DMS153 (cell line): ENCODE results near the gene UBE2L6.

Experiments
- DNase-seq: peaks from one replicate; lab custom pipeline; 2025; lab: John Stamatoyannopoulos, UW

Gene UBE2L6

GRCh38 chr11:57530215-57530595 is 37.3 kb downstream of the UBE2L6 start:
- DNase-seq: no peak

DNA sequence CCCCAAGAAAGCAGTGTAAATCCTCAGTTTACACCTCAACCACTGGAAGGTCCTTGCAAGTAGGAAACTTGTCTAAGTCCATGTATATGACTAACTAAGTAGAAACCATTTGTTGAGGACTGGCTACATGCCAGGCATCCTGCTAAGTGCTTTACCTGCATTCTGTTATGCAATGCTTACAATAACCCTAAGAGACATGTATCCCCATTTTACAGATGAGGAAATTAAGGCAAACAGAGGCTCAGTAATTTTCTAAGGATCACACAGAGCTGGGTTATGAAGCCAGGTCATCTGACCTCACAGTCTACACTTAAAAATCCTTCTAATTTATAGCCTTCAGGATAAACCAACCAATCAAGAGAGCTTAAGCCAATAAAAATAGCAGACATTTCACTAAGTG is 38.5 kb downstream of the UBE2L6 start:
- no peak for DNase-seq

GRCh38 chr11:57527056-57527631 is 40.3 kb downstream of the UBE2L6 start:
- peak; percentile 40 for DNase-seq

- no peak for DNase-seq
These were observed 44.1 kb downstream of the UBE2L6 start for GRCh38 chr11:57523419-57523818.

- no peak for DNase-seq
These were observed 46.4 kb downstream of the UBE2L6 start for GRCh38 chr11:57521116-57521515.

DNA sequence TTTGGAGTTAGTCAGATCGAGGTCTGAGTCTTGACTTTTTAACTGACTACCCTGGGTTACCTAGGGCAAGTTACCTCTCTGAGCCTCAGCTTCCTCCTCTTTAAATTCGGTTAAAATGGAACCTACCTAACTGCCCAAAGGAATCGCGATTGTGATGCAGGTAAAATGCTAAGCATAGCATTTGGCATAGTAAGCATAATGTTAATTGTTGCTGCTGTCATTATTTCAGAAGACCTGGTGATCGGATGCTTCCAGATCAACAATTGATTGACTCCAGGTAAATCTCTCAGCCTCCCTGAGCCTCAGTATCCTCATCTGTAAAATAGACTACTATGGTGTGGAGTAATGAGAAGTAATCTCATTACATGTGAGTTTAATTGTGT is 51.4 kb downstream of the UBE2L6 start:
- no peak for DNase-seq

DNA sequence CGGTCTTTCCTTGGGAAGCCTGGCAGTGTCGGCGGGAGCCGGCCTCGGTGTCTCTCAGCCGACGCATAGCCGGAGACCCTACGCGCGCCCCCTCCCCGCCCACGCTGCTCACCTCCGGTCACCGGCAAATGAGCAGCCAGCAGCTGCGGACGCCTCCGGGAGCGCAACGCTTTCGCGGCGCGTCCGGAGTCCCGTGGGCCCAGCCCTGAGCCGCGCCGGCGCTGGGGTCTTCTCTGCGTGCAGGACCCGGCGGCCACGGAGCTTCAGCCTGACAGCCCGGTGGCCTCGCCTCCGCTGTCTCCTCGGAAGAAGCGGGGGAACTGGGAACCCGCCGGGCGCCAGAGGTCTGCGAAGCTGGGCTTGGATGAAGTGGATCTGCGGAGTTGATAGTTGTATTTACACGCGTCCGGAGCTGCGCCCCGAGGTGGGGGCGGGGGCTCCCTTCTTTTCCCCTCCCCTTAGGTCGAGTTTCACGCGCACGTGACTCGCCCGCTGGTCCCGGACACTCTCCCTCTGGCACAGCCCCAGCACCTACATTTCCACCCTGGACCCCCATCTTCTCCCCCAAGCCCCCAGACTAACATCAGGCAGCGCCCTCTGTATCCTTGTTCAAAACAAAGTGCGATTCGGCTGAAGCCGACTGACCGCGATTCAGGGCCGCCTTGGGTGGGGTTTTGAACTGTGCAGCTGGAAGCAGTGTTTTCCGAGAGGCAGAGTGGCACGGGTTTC is 52.0 kb downstream of the UBE2L6 start, which contains the start of gene SLC43A1:
Gene SLC43A1 (minus strand): TSS at position 371 of the 729 bp plus-strand sequence. CDS start 1,591 bp downstream, outside the sequence.
- no peak for DNase-seq

DNA sequence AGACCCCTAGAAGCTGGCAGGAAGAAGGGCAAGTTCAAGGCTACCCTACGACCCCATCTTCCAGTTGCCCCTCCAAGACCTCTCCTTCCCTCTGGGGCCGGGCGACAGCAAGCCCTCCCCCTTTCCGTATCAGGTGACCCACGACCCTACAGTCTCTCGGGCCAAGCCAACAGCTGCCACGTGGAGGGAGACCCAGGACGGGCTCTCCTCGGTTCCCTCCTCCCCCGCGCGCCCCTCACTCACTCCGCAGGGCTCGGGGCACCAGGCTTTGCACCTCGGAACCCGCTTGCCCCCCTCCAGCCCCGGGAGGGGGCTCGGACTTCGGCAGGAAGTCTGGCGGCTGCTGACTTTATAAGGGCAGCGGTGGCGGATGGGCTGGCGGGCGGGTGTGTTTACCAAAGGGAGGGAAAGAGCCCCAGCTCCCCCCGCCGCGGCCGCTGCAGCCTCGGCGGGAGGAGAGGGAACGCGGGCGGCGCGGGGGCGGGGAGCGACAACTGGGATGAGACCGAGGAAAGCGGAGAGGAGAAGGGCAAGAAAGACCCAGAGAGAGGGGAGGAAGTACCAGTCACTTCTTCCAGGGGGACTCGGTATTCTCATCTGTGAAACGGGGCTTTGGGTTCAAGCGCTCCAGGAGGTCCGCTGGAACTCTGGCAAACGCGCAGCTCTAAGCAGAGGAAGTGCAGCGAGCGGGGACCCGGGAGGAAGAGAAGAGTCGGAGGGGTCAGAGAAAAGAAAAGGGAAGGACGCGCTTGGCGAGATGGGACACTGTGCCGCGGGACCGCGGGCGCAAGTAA is 52.7 kb downstream of the UBE2L6 start:
- DNase-seq: no peak

- DNase-seq: no peak
These were observed 53.4 kb downstream of the UBE2L6 start for GRCh38 chr11:57513911-57514537.

- DNase-seq: no peak
These were observed 54.0 kb downstream of the UBE2L6 start for GRCh38 chr11:57513452-57513795.

DNA sequence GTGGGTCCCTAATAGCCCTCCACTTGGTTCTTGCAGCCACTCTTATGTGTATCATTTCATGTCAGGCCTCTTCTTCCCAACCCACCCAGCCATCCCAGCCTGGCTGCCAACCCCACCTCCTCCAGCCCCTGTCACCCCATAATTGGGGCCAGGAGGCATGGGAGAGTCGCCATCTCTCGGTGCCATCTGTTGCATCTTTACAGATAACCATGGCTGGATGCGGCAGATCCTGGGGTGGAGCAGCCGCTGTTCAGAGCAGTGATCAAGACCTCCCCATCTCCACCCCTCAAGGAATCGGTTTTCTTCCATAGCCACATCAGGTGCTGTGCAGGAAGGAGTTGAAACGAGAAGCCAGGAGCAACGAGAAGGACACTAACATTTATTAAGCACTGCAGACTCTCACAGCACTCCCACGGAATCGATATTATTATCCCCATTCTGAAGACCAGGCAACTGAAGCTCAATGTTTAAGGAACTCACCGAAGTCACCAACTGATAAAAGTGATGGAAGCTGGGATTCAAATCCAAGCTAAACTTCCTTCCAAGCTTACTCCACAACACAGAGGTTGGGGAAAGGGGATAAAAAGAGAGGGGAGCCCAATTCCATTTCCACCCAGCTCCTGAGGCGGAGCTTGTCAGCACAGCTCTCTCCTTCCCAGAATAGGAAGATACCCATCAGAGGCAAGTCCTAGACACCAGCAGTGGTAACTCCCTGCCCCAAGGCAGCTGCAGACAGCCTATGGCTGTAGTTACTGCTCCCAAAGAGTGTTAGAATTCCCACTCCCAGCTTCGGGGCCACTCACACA is 54.6 kb downstream of the UBE2L6 start:
- DNase-seq: no peak

DNA sequence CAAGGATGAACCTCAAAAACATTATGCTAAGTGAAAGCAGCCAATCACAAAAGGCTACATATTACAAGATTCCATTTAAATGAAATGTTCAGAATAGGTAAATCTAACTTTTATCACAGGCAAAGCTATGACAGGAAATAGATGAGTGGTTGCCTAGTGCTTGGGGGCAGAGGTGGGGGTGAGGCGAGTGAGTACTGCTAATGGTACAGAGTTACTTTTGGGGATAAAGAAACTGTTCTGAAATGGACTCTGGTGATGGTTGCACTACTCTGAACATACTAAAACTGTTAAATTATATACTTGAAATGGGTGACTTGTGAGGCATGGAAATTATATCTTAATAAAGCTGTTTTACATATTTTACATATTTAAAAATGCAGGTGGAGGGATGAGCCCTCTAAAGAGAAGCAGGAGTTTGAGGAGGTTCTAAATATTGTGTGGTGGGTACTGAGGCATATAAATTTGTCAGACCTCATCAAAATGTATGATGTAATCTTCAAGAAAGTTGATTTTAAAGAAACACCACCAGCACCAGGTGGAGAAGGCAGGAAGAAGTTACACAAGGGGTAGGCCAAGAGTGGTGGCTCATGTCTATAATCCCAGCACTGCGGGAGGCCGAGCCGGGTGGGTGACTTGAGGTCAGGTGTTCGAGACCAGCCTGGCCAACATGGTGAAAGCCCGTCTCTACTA is 55.6 kb downstream of the UBE2L6 start:
- no peak for DNase-seq

DNA sequence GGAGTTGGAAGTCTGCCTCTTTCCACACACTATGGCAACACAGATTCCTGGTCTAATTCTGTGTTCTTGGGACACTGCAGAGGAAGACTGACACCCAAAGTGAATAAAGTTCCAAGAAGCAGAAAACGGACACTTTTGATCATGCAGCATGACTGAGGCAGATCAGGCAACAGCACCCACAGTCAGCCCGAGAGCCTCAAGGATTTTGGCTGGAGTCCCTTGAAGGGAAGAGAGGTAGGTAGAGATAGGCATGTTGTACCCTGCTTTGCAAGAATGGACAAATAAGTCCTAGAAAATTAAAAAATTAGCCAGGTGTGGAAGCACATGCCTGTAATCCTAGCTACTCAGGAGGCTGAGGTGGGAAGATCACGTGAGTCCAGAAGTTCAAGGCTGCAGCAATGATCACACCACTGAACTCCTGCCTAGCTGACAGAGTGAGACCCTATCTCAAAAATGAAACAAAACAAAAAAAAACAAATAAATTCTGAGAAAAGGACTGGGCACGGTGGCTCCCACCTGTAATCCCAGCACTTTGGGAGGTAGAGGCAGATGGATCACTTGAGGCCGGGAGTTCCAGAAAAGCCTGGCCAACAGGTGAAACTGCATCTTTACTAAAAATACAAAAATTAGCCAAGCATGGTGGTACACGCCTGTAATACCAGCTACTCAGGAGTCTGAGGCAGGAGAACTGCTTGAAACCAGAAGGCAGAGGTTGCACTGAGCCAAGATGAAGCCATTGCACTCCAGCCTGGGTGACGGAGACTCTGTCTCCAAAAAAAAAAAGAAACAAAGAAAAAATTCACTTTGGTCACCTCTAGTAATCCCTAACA is 58.9 kb downstream of the UBE2L6 start:
- no peak for DNase-seq

DNA sequence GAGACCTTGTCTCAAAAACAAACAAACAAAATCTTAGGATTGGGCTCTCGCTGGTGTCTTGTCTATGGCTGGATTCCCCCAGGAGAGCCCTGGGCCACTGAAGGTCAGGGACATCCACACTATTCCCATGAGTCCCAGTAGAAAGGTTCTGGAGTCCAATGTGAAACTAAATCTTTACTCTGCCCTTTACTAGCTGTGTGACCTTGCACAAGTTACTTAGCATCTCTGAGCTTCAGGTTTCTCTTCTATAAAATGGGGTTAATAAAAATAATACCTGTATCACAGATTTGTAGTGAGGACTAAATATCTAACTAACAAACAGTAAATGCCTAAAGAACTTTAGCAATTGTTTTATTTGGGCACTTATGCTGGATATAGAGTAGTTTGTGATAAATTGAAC is 61.0 kb downstream of the UBE2L6 start:
- DNase-seq: no peak

GRCh38 chr11:57504511-57504910 is 63.0 kb downstream of the UBE2L6 start:
- no peak for DNase-seq

DNA sequence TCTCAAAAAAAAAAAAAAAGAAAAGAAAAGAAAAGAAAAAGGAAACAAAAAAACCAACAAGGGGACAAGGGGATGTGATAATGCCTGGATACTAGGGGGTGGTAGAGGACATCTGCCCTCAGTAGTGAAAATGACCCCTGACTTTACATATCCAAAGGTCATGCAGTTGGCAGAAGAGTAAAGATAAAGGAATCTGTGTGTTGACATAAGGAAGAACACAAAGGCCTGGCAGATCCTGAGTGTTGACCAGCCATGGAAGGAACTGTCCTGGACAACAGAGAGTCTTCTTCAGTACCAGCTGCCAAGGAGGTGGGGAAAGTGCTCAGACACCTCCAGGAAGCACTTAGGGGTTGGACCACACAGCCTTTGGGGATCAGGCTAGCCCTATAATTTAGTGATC is 64.6 kb downstream of the UBE2L6 start:
- DNase-seq: no peak

GRCh38 chr11:57502376-57502775 is 65.1 kb downstream of the UBE2L6 start:
- no peak for DNase-seq

- DNase-seq: no peak
These were observed 65.5 kb downstream of the UBE2L6 start for GRCh38 chr11:57501953-57502352.
